Left cardiac atrium (tissue), 4 donors: Measurements from ENCODE around the gene MCF2L. TPM values are rescaled to one million over a fixed set of nuclear protein-coding genes. Genes with fewer than 3 reads are reported as not detected.
A peak's percentile ranks its signal among the peaks of the same experiment; 100 is the strongest.

Source experiments
- ATAC-seq, 2 donors: fragments of 200-7000 bp; cut with Tn5 transposase; one replicate each; pipeline ENCODE4 v1.9.1; 2020; ENCODE audit warnings: mild to moderate bottlenecking in 2 of 2, moderate library complexity in 2 of 2
- DNase-seq: peaks from one replicate; pipeline ENCODE4 v3.0.0-alpha.2; 2020
- intact Hi-C, 2 donors: fragments of 100-400 bp; cut with DNase I; formaldehyde crosslinking; loops; one replicate each; pipeline versions ENCODE4 v1.14.1 to v1.15.1; 2022 to 2023
- total RNA-seq, 2 donors: library from RNA; stranded (reverse); fragmentation: NEBNext Ultra II Directional; extraction: Animal tissue kit (Norgen Biotek cat#: 25700); gene quantifications; one replicate each; pipeline ENCODE4 v1.2.1, GENCODE V29; 2021
- donor health status: DM: no; HTN: yes; CAD: no.
- donor health status: DM: no; HTN: yes; CAD: no; lungs with severe emphysema.
- donor health status: DM: yes; HTN: yes; CAD: no.
- donor health status: Dilated cardiomyopathy.

MCF2L gene
- total RNA-seq, 2 donors from 2014 or later, result 39.1 to 41.6 TPM

DNA sequence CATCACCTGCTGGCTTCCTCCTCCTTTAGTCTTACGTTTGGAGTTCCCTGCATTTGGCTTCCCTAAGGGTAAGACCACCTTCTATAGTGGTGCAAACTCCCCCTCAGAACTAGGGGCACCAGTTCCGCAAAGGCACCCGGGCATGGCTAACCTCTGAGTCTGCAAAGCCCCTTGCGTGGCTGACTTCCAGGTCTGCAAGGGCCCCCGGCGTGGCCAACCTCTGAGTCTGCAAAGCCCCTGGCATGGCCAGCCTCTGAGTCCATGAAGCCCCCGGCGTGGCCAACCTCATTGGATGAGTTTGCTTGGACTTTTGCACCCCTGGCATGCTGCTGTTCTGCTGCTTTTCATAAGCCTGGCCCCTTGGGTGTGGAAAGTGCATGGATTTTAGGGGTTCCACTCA lies 5.1 kb downstream of the MCF2L start:
- DNase-seq (no peak), ATAC-seq (no peak)
- intact Hi-C loops, result no loop called here

DNA sequence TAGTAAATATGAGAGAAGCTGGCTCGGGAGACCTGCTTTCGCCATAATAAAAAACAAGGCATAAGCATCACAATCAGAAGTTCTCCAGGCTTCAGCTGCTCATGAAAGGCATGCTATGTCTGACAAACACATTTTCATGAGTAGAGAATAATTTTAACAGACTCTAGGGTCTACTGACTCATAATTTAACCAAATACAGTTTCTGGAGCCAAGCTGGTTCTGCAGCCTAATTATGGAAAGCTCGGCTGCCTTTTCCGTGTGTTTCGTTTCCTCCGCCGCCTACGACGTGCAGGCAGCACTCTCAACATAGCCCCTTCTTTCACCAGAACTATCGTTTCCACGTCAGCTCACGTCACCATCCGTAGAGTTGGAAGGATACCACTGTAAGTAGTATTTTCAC lies 5.7 kb downstream of the MCF2L start:
- intact Hi-C loops, result no loop called here
- ATAC-seq (no peak), DNase-seq (no peak)

DNA sequence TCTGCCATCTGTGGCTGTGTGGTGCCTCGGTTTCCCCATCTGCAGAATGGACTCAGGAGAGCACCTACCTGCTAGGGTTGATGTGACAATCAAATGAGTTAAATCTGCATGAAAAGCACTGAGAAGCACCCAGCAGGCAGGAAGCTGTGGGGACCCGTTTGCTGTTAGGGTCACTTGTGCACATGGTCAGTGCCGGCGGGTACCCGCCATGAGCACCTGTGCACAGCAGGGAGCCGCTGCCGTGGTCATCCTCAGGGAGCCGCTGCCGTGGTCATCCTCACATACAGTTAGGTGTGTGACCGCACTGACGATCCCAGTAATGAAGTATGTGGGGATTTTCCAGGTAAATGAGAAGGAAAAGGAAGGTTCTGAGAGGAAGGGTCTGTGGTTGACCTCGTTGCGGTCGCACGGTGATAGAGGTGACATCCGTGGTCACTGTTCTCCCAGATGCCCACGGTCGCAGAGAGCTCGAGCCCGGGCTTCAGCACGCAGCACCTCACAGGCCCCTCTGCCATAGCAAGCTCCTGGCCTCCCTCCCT lies 6.5 kb downstream of the MCF2L start:
- intact Hi-C loops, result no loop called here
- DNase-seq, result no peak
- ATAC-seq, result no peak

DNA sequence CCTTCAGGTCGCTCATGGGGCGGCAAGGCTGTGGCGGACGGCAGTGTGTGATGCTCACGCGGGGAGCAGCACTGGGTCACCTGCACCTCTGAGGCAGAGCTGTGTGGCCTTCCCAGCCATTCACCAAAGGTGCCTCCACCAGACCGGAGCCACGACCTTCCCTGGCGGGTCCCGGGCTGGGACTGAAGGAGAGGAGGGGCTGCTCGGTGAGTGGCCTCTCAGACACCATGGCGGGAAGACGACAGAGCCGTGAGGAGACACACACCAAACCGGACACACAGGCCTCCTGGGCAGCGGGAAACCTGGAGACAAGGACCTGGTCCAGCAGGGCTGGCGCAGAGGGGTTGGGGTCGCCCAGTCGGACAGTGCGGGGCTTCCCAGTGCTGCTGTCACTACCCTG lies 7.5 kb downstream of the MCF2L start:
- intact Hi-C loops, result no loop called here
- no peak for DNase-seq
- no peak for ATAC-seq

DNA sequence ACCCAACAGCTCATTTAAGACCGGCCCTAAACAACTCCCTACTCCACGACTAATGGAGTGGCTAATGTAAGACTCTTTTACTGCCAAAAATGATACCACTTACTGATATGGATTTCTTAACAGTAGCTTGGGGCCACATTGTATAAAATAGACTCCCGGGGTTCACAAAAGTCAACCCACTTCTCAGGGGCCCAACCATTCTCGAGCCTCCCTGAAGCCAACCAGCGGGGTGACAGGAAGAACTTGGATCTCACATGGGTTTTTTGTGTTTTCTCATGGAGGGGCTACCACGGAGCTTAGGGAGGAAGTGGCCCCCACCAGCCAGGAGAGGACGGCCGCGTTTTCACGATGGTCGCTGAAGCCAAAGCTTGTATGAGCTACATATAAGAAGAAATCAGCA lies 8.1 kb downstream of the MCF2L start:
- intact Hi-C loops, result no loop called here
- ATAC-seq (no peak), DNase-seq (no peak)

DNA sequence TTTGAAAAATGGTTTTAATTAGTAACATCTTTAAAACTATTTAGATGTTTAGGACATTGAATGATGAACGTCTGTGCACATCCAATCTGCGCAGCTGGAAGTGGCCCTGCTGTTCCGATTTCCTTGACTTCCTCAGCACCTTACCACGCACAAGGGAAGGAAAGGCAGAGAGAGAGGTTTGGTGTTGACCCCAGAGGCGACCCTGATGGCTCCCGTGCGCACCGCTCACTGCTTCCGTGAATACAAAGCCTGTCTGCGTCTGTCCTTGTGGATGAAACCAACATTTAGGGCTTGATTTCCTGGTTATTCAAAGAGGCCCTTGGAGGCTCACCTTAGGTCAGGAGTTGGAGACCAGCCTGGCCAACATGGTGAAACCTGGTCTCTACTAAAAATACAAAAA lies 8.5 kb downstream of the MCF2L start:
- no peak for ATAC-seq
- DNase-seq, result no peak
- intact Hi-C loops, result no loop called here

DNA sequence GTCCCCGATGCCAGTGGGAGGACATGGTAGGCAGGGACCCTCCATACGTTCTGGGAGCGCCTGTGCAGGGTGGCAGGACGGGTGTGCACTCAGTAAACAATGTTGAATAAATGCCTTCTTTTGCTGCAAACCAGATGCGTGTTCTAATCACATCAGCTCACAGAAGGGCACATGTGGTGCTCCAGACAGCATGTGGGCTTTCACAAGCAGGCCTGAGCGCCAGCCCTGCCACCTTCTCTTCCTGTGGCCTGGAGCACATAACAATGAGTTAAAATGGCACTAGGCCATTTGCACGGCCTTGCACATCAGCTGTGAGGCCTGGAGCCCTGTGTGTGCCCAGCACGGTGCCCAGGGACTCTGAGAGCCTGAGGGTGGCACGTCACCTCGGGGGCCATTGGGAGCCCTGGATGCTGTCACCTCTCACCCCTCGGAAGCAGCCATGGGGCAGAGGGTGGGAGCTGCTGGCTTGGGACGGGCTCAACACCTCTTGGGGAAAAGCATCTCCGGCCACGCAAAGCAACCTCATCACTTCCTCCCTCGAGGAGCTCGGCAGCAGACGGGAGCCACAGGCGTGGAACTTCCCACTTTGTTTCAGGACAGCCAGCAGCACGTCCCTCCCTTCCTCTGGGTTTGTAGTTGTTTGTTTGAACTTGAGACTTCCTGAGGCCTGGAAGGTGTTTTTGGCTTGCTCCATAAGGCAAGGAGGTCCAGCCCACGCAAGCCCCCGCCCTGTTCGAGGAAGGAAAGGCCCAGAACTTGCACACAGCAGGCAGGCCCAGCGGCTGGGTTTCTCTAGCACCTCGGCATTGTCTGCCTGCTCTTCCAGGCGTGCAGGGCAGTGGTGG lies 9.8 kb downstream of the MCF2L start:
- intact Hi-C loops, result no loop called here
- DNase-seq (peak; percentile 64), ATAC-seq (peak; percentile 29 to 50)

DNA sequence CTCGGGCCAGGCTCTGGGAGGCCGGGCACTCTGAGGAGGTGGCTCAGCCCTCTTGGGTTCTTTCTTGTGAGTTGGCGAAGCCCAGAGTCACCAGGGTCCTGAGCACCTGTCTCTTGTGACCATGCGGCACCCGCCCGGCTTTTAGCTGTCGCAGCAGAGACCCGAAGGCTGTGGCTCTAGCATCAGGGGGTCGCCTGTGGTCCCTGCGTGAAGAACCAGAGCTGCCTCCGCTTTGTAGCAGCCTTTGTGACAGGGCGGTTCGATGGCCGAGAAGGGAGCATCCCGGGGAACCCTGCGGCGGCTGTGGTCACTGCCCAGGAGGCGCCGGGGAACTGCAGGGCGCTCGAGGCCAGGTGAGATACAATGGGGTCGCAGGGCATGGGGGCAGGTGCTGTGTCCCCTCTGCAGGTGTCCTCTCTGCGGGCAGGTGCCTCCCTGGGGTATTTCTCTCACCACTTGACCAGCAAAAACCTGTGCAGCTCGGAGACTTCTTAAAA lies 10.4 kb downstream of the MCF2L start:
- ATAC-seq, result no peak
- intact Hi-C loops, result no loop called here
- DNase-seq, result no peak

DNA sequence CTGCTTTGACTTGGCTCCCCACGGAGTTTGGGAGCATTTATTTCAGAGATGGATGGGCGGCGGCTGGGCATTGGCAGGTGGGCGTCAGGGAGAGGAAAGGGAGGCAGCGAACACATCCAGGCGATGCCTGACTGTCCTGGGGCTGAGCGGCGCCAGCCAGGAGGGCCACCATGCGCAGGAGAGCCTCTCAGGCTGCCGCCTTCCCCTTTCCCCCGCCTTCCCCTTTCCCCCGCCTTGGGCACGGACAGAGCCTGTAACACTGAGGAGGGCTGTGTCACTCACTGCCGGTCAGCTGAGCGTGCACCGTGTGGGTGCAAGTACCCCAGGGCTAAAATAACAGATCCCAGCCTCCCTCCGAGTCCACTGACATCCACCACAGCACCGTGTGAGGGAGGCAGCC lies 11.4 kb downstream of the MCF2L start:
- DNase-seq (no peak), ATAC-seq (no peak)
- intact Hi-C loops, result no loop called here

DNA sequence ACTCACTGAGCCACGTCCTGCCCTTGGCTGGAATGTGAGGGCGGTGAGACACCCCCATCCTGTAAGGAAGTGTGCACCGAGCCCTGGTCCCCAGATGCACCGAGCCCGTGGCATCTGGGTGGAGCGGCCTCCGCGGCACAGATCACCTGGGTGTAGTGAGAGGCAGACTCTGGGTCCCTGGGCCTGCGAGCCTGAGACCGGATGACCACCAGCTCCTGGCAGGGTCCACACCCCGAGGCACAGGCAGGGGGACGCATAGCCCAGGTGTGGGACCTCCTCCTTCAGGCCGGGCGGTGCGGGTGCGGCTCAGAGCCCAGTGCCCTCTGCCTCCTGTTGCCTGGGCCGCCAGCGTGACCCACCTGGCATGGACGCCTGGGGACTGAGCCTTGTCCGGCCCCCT lies 12.4 kb downstream of the MCF2L start:
- intact Hi-C loops, result loop anchor here in 1 of 2 donors (1.0 kb wide), 1 partner anchor 12 kb away; the partner anchor contains the start of gene MCF2L
- ATAC-seq, result no peak
- no peak for DNase-seq

DNA sequence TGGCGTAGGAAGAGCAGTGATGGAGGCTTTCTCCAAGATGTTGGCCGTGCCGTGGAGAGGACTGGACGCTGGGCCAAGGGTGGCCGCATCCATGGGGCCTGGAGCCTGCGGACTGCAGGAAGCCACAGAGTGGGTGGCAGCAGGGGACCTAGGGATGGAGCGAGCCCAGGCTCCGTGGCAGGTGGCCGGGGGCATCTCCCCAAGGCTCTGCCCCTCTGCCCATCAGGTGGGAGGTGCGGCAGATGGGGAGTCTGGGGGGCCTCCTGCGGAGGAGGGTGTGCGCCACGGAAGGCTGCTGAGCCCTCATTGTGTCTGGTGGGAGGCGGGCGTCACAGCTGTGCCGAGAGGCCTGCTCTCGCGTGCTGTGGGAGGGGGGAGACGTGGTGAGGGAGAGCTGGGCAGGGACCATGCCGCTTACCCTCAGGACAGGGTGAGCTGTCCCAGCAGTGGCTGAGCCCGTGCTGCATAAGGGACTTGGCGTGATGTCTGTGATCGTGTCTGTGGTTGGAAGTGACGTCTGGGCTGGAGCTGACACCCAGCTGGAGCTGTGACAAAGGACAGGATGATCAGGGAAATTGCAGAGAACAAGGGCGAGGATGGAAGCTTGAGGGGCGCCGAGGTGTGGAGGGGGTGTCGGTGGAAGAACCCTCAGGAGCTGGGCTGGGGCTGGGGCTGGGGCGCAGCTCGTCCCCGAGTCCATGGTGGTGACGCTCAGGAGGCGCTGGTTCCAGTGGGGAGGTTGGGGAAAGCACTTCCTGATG lies 13.4 kb downstream of the MCF2L start:
- intact Hi-C loops, result no loop called here
- ATAC-seq, result no peak
- DNase-seq, result no peak

DNA sequence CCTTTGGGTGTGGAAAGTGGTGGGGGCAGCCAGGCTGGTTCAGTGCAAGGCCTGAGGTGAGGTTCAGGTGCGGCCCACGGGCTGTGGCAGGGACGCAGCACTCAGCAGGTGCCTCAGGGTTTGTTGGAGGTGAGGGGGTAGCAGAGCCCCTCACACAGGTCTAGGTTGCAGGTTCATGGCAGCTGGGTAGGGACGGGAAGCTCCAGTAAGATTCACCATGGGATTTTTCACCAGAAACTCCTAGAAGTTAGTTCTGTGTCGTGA lies 14.0 kb downstream of the MCF2L start:
- intact Hi-C loops, result no loop called here
- DNase-seq, result no peak
- ATAC-seq, result no peak

DNA sequence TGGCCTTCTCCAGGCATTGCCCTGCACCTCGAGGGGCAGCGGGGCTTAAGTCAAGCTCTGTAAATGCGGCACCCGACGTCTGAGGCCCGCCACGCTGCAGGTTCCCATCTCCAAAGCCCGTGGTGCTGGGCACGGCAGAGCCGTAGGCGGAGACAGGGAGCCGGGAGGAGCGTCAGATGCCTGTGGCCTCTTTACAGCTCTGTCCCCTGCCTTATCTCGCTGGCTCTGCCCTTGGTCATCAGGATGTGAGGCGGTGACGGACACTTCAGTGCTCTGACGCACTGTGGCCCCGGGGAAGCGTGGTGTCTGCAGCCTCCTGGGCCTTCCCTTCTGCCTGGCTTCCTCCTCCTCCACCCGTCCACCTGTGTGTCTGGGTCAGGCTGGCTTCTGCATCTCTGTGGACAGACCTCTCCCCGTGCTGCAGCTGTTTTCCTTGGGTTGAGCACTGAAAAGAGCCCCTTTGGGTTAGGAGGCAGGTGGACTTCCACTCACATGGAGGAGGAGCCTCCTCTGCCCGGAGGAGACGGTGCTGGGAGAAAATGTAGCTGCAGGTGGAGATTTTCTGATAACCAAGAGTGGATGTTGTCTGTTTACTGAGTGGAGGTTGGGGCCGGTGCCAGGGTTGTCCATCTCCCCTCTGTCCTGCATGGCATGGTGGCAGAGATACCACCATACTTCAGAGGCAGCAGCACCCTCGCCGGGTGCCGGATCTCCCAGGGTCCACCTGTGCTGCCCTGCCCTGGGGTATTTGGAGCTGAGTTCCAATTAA lies 14.6 kb downstream of the MCF2L start:
- peak; percentile 57 to 81 for ATAC-seq
- intact Hi-C loops, result no loop called here
- peak; percentile 72 for DNase-seq

DNA sequence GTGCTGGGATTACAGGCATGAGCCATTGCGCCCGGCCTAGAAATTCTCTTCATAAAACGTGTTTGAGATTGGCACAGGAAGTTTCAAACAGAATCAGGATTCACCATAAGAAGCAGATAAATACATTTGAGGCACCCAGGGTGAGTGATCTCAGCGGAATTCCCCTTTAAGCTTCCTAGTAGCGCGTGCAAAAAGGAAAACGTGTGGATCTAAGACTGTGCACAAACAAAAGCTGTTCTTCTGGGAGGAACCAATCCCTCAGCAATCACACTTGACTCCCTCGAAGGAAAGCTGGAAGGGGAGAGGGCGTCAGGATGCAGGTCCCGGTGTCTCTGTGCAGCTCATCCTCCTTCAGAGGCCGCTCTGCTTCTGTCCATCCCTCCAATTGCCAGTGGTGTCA lies 15.5 kb downstream of the MCF2L start:
- no peak for DNase-seq
- intact Hi-C loops, result no loop called here
- no peak for ATAC-seq

DNA sequence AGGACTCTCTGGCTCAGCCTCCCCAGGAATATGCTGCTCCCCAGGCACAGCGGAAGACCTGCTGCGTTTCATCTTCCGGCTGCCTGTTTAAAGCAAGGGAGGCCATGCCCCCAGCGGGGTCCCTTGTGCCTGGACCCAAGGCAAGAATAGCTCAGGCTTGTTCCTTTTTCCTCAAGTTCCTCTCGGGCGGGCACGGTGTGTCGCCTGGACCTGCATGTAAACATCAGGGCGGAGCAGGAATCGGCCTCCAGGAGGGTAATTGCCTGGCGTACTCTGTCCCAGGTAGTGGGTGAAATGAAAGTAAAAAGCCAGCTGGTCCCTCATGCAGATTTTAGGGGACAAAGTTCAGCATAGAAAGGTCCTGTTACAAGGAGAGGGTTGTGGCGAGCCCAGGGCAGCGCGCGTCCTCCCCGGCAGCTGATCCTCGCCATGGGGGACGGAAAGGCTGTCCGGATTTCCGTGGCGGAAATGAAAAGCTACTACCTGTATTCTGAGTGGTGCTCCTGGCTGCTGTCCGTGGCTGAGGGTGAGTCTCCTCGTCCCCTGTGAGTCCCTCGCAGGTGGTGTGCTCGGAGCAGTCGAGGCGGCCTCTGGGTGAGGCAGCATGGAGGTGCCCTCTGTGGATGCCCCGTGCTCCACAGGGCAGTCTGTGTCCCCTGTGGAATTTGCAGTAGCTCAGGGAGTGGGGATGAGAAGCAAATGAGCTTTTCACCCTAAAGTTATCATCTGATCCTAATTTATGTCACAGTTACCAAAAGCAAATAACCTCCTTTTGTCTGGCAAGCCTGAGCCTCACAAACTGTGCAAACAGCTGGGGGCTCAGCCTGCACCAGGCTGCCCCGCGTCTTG lies 16.2 kb downstream of the MCF2L start:
- intact Hi-C loops, result no loop called here
- DNase-seq, result no peak
- ATAC-seq, result no peak

DNA sequence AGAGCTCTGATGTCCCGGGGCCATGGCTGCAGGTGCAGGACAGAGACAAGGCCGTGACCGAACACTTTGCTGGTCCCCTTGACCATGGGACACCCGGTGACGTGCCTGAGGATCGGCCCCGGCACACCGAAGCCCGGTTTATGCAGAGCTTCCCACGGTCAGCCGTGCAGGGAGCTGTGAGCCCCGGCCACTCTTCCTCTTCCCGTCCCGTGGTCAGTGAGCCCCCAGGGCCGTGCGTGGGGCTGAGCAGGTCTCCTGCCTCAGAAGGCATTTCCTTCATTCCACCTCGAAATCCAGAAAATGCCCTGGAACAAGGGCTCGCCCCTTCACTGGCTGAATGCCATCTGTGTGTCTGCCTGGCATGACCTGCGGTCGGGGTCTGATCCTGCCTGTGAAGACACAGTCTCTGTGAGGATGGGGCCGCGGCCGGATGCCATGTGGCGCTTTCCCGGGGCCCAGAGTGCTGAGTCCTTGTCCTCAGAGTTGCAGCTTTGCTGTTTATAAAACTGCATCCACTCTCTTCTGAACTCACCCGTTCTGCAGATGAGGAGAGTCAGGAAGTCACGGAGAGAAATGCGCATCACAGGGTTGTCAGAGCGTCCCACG lies 16.9 kb downstream of the MCF2L start:
- ATAC-seq, result no peak
- intact Hi-C loops, result no loop called here
- no peak for DNase-seq

DNA sequence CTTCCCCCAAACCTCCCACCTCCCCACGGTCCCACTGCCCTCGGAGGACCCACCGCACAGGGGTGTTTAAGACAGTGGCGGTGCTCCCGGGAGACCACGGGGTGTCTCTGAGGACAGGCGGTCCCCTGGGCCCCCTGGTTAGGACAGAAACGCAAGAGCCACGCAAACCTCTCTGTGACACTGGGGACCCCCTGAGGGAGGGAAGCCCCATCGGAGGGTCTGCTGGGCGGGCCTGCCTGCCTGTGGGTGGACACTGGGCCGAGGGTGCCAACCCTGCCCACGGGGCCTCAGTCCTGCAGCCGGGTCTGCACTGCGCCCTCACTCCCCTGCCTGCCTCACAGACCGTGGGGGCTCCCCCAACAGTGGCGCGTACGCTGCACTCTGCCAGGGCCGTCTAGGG lies 17.5 kb downstream of the MCF2L start:
- ATAC-seq, result no peak
- intact Hi-C loops, result no loop called here
- DNase-seq, result no peak

DNA sequence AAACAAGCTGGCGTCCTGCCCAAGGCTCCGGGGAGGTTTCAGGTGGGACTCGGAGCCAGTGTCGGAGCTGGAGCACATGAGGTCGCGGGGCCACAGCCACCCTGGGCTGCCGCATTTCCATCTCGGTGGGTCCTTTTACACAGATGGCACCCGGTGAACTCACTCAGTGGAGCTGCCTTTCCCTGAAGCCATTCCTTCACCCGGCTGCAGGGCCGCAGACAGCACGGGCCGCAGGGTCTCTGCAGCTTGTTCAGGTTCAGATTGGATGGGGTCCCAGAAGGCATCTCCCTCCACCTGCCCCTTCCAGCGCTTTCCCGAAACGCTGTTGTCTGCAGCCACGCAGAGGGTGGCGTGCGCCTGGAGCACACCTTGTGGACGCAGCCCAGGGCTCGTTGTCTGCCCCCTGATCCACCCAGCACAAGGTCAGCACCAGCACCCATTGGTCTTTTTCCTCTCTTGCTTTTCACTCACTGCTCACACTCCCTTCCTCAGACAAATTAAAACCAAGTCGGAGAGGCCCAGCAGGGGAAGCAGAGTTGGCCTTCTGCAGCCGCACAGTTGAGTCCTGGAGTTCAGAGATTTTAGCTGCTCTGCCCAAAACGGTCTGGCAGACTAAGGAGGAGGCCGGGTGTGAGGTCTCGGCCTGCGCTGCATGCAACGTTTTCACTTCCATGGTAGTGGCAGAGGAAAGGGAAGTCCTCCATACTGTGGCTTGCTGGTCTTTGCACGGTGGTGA lies 18.1 kb downstream of the MCF2L start:
- ATAC-seq (no peak), DNase-seq (no peak)
- intact Hi-C loops, result no loop called here
